Stimulated activated CD8-positive, alpha-beta memory T cell treated with anti-CD3 and anti-CD28 coated beads, Interleukin-12 subunit alpha, Interleukin-12 subunit beta, amount 100 ng/mL, for 24 hours (primary cell): ENCODE results near the gene PCDHA11.
"Not testable (repeated sequence)": the region's sequence is repeated elsewhere in the genome, so short reads cannot be mapped to it uniquely, and the experiment has no call there.

Source experiments
- DNase-seq: peaks from one replicate; pipeline ENCODE4 v3.0.0-alpha.2; 2020; ENCODE audit errors: extremely low read depth

PCDHA11 gene, protein sequence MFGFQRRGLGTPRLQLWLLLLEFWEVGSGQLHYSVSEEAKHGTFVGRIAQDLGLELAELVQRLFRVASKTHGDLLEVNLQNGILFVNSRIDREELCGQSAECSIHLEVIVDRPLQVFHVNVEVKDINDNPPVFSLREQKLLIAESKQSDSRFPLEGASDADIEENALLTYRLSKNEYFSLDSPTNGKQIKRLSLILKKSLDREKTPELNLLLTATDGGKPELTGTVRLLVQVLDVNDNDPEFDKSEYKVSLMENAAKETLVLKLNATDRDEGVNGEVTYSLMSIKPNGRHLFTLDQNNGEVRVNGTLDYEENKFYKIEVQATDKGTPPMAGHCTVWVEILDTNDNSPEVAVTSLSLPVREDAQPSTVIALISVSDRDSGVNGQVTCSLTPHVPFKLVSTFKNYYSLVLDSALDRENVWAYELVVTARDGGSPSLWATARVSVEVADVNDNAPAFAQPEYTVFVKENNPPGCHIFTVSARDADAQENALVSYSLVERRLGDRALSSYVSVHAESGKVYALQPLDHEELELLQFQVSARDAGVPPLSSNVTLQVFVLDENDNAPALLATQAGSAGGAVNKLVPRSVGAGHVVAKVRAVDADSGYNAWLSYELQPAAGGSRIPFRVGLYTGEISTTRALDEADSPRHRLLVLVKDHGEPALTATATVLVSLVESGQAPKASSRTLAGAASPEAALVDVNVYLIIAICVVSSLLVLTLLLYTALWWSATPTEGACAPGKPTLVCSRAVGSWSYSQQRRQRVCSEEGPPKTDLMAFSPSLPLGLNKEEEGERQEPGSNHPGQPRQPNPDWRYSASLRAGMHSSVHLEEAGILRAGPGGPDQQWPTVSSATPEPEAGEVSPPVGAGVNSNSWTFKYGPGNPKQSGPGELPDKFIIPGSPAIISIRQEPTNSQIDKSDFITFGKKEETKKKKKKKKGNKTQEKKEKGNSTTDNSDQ

DNA sequence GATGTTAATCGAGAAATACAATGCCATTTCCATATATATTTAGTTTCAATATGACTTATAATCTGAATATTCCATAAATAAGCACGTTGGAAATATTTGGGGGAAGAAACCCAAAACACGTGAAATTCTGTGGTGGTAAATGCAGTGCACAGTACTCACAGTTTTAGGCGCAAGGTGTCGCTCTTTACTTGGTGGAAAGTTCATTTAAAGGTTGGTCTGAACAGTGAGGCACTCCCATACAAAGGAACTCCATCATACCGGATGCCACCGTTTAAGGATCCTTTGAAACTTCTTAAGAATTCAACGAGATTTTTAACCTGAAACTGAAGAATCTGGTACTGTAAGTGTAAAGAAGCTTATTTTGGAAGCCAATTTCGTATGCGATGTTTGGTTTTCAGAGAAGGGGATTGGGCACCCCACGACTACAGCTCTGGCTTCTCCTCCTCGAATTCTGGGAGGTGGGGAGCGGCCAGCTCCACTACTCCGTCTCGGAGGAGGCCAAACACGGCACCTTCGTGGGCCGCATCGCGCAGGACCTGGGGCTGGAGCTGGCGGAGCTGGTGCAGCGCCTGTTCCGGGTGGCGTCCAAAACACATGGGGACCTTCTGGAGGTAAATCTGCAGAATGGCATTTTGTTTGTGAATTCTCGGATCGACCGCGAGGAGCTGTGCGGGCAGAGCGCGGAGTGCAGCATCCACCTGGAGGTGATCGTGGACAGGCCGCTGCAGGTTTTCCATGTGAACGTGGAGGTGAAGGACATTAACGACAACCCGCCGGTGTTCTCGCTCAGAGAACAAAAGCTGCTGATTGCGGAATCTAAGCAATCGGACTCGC lies at the start of gene PCDHA11:
Gene PCDHA11 (plus strand): TSS at position 237 of the 834 bp plus-strand sequence. CDS start 147 bp downstream, at position 384.
- DNase-seq: no peak

DNA sequence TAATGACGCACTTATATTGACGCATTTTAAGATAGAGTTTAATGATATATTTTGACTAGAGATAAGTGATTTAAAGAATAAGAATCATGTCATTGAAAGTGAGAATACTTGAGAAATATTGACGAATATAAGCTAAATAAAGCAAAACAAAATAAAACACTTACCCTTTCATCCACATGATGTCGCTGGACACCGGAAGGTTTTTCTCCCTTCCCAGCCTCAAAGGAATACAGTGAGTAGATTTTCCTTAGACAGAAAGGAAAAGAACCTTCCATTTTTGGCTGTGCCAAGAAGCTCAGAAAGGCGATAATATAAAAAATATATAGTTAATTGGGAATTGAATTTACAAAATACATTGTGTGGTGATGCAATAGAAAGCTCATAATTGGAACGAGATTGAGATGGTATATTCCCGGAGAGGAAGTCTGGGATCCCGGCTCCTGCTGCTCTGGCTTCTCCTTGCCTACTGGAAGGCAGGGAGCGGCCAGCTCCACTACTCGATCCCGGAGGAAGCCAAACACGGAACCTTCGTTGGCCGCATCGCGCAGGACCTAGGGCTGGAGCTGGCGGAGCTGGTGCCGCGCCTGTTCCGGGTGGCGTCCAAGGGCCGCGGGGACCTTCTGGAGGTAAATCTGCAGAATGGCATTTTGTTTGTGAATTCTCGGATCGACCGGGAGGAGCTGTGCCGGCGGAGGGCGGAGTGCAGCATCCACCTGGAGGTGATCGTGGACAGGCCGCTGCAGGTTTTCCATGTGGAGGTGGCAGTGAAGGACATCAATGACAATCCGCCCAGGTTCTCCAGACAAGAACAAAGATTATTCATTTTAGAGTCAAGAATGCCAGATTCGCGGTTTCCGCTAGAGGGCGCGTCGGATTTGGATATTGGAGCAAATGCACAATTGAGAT lies 47.1 kb upstream of the PCDHA11 start, which contains the start of gene PCDHA5:
Gene PCDHA5 (plus strand): TSS at position 239 of the 906 bp plus-strand sequence.
- DNase-seq: no peak

DNA sequence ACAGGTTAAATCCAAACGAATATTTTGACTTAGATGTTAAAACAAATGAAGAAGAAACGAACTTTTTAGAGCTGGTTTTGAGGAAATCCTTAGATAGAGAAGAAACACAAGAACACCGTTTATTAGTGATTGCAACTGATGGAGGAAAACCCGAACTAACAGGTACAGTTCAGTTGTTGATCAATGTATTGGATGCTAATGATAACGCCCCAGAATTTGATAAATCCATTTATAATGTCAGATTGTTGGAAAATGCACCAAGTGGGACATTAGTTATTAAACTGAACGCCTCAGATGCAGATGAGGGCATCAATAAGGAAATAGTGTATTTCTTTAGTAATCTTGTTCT lies 46.5 kb upstream of the PCDHA11 start:
- DNase-seq: no peak

DNA sequence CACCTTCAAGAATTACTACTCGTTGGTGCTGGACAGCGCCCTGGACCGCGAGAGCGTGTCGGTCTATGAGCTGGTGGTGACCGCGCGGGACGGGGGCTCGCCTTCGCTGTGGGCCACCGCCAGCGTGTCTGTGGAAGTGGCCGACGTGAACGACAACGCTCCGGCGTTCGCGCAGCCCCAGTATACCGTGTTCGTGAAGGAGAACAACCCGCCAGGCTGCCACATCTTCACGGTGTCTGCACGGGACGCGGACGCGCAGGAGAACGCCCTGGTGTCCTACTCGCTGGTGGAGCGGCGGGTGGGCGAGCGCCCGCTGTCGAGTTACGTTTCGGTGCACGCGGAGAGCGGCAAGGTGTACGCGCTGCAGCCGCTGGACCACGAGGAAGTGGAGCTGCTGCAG lies 45.8 kb upstream of the PCDHA11 start:
- DNase-seq: not testable (repeated sequence)

DNA sequence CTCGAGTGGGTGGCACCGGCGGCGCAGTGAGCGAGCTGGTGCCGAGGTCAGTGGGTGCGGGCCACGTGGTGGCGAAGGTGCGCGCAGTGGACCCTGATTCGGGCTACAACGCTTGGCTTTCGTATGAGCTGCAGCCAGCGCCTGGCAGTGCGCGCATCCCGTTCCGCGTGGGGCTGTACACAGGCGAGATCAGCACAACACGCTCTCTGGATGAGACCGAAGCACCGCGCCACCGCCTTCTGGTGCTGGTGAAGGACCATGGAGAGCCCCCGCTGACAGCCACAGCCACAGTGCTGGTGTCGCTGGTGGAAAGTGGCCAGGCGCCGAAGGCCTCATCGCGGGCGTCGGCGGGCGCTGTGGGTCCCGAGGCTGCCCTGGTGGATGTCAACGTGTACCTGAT lies 45.3 kb upstream of the PCDHA11 start:
- DNase-seq: no peak

DNA sequence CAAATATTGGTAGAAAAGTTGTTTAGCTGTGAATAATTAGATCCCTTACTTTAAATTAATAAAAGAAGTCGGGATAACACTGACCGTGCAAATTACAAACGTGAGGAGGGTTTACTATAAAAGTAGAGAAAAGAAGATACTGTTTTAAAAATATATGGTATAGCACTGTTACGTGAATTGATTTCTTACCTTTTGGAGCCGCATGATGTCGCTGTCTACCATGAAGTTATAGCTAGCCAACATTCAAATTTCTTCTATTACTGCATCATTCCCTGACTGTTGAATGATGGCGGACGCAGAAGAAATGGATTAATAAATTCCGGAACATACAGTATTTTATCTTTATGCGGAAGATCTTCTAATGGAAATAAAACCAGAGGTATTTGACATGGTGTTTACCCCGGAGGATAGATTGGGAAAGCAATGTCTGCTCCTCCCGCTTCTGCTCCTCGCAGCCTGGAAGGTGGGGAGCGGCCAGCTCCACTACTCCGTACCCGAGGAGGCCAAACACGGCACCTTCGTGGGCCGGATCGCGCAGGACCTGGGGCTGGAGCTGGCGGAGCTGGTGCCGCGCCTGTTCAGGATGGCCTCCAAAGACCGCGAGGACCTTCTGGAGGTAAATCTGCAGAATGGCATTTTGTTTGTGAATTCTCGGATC lies 40.9 kb upstream of the PCDHA11 start, which contains the start of gene PCDHA6:
Gene PCDHA6 (plus strand): TSS at position 257 of the 658 bp plus-strand sequence. CDS start 132 bp downstream, at position 389.
- DNase-seq: no peak

DNA sequence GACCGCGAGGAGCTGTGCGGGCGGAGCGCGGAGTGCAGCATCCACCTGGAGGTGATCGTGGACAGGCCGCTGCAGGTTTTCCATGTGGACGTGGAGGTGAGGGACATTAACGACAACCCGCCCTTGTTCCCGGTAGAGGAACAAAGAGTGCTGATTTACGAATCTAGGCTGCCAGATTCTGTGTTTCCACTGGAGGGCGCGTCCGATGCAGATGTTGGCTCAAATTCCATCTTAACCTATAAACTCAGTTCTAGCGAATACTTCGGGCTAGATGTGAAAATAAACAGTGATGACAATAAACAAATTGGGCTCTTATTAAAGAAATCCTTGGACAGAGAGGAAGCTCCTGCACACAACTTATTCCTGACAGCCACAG lies 40.4 kb upstream of the PCDHA11 start:
- DNase-seq: no peak

DNA sequence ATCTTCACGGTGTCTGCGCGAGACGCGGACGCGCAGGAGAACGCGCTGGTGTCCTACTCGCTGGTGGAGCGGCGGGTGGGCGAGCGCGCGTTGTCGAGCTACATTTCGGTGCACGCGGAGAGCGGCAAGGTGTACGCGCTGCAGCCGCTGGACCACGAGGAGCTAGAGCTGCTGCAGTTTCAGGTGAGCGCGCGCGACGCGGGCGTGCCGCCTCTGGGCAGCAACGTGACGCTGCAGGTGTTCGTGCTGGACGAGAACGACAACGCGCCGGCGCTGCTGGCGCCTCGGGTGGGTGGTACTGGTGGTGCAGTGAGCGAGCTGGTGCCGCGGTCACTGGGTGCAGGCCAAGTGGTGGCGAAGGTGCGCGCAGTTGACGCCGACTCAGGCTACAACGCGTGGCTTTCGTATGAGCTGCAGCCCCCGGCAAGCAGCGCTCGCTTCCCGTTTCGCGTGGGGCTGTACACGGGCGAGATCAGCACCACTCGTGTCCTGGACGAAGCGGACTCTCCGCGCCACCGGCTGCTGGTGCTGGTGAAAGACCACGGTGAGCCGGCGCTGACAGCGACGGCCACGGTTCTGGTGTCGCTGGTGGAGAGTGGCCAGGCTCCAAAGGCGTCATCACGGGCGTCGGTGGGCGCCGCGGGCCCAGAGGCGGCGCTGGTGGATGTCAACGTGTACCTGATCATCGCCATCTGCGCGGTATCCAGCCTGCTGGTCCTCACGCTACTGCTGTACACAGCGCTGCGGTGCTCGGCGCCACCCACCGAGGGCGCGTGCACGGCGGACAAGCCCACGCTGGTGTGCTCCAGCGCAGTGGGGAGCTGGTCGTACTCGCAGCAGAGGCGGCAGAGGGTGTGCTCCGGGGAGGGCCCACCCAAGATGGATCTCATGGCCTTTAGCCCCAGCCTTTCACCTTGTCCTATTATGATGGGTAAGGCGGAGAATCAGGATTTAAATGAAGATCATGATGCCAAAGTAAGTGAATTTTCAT lies 39.0 kb upstream of the PCDHA11 start:
- not testable (repeated sequence) for DNase-seq

DNA sequence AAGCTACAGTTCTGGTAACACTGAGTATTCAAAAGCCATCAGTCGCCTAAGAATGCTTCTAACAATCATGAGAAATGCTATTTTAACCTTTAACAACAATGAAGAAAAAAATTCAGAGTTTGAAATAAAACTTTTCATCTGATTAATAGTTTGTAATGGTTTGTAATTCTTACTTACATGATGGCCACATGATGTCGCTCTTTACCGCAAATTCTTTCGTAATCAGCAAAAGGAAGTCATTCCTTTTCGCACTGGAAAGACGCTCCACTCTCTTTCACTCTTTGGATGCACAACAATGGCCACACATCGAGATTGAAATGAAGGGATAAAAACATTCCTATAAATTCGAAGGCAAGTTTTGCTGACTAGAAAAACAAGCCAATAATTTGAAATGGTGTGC lies 34.8 kb upstream of the PCDHA11 start, which contains the start of gene PCDHA7:
Gene PCDHA7 (plus strand): TSS at position 277 of the 400 bp plus-strand sequence. CDS start 115 bp downstream, at position 392.
- no peak for DNase-seq

DNA sequence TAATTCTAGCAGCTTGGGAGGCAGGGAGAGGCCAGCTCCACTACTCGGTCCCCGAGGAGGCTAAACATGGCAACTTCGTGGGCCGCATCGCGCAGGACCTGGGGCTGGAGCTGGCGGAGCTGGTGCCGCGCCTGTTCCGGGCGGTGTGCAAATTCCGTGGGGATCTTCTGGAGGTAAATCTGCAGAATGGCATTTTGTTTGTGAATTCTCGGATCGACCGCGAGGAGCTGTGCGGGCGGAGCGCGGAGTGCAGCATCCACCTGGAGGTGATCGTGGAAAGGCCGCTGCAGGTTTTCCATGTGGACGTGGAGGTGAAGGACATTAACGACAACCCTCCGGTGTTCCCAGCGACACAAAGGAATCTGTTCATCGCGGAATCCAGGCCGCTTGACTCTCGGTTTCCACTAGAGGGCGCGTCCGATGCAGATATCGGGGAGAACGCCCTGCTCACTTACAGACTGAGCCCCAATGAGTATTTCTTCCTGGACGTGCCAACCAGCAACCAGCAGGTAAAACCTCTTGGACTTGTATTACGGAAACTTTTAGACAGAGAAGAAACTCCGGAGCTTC lies 34.2 kb upstream of the PCDHA11 start:
- not testable (repeated sequence) for DNase-seq

DNA sequence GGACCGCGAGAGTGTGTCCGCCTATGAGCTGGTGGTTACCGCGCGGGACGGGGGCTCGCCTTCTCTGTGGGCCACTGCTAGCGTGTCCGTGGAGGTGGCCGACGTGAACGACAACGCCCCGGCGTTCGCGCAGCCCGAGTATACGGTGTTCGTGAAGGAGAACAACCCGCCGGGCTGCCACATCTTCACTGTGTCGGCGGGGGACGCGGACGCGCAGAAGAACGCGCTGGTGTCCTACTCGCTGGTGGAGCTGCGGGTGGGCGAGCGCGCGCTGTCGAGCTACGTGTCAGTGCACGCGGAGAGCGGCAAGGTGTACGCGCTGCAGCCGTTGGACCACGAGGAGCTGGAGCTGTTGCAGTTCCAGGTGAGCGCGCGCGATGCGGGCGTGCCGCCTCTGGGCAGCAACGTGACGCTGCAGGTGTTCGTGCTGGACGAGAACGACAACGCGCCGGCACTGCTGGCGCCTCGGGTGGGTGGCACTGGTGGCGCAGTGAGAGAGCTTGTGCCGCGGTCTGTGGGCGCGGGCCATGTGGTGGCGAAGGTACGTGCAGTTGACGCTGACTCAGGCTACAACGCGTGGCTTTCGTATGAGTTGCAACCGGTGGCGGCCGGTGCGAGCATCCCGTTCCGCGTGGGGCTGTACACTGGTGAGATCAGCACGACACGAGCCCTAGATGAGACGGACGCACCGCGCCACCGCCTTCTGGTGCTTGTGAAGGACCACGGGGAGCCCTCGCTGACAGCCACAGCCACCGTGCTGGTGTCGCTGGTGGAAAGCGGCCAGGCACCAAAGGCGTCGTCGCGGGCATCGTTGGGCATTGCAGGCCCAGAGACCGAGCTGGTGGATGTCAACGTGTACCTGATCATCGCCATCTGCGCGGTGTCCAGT lies 32.9 kb upstream of the PCDHA11 start:
- DNase-seq: no peak

DNA sequence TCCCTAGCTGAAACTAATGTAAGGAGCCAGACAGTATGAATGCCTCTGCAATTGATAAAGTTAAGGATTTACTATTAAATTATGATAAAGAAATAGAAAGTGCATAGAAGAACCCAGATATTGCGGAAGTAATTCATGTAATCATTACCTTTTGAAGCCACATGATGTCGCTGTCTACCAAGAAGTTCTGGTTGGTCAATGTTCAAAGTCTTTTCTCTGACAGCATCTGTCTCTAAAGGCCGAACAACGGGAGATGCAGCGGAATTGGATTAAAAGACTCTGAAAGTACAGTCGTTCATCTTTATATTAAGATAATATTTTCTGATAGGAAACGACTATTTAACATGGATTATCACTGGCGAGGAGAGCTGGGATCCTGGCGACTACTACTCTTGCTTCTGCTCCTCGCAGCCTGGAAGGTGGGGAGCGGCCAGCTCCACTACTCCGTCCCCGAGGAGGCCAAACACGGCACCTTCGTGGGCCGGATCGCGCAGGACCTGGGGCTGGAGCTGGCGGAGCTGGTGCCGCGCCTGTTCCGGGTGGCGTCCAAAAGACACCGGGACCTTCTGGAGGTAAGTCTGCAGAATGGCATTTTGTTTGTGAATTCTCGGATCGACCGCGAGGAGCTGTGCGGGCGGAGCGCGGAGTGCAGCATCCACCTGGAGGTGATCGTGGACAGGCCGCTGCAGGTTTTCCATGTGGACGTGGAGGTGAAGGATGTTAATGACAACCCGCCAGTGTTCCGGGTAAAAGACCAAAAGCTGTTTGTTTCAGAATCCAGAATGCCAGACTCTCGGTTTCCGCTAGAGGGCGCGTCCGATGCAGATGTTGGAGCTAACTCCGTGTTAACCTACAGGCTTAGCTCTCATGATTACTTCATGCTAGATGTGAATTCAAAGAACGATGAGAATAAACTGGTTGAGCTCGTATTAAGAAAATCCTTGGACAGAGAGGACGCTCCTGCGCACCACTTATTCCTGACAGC lies 27.5 kb upstream of the PCDHA11 start, which contains the start of gene PCDHA8:
Gene PCDHA8 (plus strand): TSS at position 210 of the 985 bp plus-strand sequence. CDS start 135 bp downstream, at position 345.
- DNase-seq: no peak

DNA sequence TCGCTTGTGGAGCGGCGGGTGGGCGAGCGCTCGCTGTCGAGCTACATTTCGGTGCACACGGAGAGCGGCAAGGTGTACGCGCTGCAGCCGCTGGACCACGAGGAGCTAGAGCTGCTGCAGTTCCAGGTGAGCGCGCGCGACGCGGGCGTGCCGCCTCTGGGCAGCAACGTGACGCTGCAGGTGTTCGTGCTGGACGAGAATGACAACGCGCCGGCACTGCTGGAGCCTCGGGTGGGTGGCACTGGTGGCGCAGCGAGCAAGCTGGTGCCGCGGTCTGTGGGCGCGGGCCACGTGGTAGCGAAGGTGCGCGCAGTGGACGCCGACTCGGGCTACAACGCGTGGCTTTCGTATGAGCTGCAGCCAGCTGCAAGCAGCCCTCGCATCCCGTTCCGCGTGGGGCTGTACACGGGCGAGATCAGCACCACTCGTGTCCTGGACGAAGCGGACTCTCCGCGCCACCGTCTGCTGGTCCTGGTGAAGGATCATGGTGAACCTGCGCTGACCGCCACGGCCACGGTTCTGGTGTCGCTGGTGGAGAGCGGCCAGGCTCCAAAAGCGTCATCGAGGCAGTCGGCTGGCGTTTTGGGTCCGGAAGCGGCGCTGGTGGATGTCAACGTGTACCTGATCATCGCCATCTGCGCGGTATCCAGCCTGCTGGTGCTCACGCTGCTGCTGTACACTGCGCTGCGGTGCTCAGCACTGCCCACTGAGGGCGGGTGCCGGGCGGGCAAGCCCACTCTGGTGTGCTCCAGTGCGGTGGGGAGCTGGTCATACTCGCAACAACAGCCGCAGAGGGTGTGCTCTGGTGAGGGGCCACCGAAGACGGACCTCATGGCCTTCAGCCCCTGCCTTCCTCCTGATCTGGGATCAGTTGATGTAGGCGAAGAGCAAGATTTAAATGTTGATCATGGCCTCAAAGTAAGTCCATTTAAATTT lies 25.7 kb upstream of the PCDHA11 start:
- no peak for DNase-seq
